Epithelial cell of esophagus (primary cell): ENCODE measurements around the gene ZDHHC17.

ENCODE experiments used
- DNase-seq: peaks from one replicate; pipeline ENCODE4 v3.0.0; 2010; ENCODE audit warnings: low read depth
- H3K4me3 ChIP-seq: 2 replicates; pipeline ENCODE4 v1.5.1; 2011; ENCODE audit warnings: mild to moderate bottlenecking, low read length, control low read depth
- TF ChIP-seq, protein P1 (sequence below): IDR thresholded peaks from 2 replicates; pipeline ENCODE4 v1.5.1; 2011; ENCODE audit warnings: low read depth, mild to moderate bottlenecking, low read length, control low read depth, inconsistent platforms; ENCODE audit not compliant: insufficient read depth; ENCODE audit errors: missing control alignments

The ZDHHC17 gene

DNA sequence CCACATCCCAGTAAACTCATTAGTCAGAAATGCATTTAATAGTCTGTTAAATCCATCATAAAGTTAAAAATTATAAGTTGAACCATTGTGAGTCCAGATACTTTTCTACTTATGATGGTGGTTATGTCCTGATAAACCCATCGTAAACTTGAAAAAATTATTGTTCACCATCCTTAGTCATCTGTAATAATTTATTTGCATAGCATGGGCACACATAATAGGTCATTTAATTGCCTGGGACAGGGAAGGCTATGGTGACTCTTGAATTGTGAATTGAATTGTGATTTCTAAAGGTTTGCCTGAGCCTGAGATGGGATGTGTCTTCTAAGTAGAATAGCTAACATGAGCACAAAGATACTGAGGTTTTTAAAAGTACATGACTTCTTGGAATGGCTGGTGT, 21.5 kb downstream of the ZDHHC17 start:
- TF ChIP-seq, protein P1, sequence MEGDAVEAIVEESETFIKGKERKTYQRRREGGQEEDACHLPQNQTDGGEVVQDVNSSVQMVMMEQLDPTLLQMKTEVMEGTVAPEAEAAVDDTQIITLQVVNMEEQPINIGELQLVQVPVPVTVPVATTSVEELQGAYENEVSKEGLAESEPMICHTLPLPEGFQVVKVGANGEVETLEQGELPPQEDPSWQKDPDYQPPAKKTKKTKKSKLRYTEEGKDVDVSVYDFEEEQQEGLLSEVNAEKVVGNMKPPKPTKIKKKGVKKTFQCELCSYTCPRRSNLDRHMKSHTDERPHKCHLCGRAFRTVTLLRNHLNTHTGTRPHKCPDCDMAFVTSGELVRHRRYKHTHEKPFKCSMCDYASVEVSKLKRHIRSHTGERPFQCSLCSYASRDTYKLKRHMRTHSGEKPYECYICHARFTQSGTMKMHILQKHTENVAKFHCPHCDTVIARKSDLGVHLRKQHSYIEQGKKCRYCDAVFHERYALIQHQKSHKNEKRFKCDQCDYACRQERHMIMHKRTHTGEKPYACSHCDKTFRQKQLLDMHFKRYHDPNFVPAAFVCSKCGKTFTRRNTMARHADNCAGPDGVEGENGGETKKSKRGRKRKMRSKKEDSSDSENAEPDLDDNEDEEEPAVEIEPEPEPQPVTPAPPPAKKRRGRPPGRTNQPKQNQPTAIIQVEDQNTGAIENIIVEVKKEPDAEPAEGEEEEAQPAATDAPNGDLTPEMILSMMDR = no peak
- no peak for DNase-seq
- no peak overlapping the region for H3K4me3 ChIP-seq

DNA sequence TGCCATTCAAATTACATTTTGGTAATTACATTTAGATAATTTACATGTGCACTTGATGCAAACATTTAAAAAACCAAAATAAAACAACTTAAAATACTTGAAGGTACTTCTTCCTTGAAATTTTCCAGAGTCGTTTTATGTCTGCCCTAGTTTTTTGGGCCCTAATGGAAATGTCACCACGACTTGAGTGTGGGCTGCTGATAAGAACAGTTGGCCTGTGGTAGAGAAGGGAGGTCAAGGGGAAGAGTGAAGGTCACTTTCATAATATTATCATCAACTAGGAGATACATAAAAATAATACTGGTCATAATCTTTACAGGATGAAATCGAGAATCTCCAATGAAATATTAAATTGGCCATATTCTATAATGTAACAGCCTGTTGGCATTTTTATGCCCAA, 23.1 kb downstream of the ZDHHC17 start:
- H3K4me3 ChIP-seq = no peak overlapping the region
- TF ChIP-seq, protein P1 = no peak
- no peak for DNase-seq

GRCh38 chr12:76787689-76788088, 23.8 kb downstream of the ZDHHC17 start:
- DNase-seq = no peak
- H3K4me3 ChIP-seq = no peak overlapping the region
- TF ChIP-seq, protein P1 = no peak

GRCh38 chr12:76789335-76790050, 25.6 kb downstream of the ZDHHC17 start:
- no peak for DNase-seq
- H3K4me3 ChIP-seq = no peak overlapping the region
- TF ChIP-seq, protein P1 = no peak

DNA sequence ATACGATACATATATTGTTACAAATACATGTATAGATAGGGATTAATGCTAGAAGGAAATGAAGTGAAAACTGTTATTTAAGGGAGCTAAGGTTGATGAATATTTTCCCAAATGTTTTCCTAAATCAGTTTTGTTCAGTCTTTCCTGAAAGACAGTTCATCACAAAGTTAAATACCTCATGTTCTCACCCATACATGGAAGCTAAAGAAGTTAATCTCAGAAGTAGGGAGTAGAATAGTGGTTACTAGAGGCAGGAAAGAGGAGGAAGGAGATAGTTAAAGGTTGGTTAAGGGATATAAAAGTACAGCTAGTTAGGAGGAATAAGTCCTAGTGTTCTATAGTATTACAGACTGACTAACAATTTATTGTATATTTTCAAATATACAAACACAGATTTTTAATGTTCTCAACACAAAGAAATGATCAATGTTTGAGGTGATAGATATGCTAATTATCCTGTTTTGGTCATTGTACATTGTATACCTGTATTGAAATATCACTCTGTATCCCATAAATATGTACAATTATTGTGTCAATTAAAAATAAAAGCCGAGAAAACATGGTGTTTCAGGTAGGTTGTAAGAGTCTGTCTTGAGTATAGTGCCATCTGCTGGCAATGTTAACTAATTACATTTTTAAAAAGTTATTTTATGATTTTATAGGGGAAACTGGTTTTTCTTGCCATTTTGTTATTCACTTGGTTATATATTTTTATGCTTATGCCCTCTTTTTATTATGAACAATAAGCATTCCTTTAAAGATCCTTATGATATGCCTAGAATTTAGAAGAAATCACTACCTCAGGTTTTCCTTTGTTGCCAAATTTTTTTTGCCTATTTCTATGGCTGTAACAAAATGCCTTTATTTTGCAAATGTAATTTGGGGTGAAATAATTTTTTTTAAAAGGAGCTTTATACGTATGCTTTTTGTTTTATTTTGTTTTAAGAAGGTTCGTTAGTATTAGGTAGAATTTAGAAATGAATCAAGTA, 26.9 kb downstream of the ZDHHC17 start:
- TF ChIP-seq, protein P1 = peak; percentile 42
- peak; percentile 36 for DNase-seq
- no peak overlapping the region for H3K4me3 ChIP-seq

DNA sequence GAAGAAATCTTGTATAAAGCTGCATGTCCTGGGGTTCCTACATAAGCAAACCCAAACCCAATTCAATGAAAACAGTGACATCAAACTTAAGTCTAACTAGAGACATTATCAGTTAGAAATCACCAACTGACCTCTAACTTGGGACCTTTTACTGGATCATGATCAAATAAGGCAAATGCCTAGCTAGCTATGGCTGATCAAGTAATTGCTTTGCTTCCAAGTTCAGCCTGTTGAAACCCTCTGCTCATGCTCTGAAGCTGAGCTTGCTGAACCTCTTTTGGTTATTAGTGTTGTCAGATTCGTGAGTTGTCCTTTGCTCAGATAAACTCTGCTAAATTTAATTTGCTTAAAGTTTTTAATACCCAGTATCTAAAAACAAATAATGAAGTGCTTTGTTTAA, 28.9 kb downstream of the ZDHHC17 start:
- no peak for DNase-seq
- TF ChIP-seq, protein P1 = no peak
- H3K4me3 ChIP-seq = no peak overlapping the region

- no peak overlapping the region for H3K4me3 ChIP-seq
- DNase-seq = no peak
These were observed 34.9 kb downstream of the ZDHHC17 start for GRCh38 chr12:76798864-76799263.

More at GRCh38 chr12:76798864-76799263, 34.9 kb downstream of the ZDHHC17 start:
- TF ChIP-seq, protein P1 = no peak
